Activated CD4-positive, alpha-beta T cell treated with anti-CD3 and anti-CD28 coated beads, Interleukin-2, amount 10 ng/mL, durations not matched to agents 24 days and 14 days (primary cell): ENCODE results near the gene WNT11. TPM values are rescaled to one million over a fixed set of nuclear protein-coding genes. Genes with fewer than 3 reads are reported as not detected.
"Not testable (repeated sequence)": the region's sequence is repeated elsewhere in the genome, so short reads cannot be mapped to it uniquely, and the experiment has no call there.

Experiments used
- DNase-seq: peaks from one replicate; pipeline ENCODE4 v3.0.0; 2022
- H3K27ac Mint-ChIP-seq: one replicate; pipeline ENCODE4 v1.8.0; 2022; ENCODE audit warnings: mild to moderate bottlenecking, mixed read lengths
- H3K27me3 Mint-ChIP-seq: one replicate; pipeline ENCODE4 v1.8.0; 2022; ENCODE audit warnings: mixed read lengths
- H3K36me3 Mint-ChIP-seq: one replicate; pipeline ENCODE4 v1.8.0; 2022; ENCODE audit warnings: low read depth, mild to moderate bottlenecking, mixed read lengths
- H3K4me1 Mint-ChIP-seq: one replicate; pipeline ENCODE4 v1.8.0; 2021; ENCODE audit warnings: mixed read lengths
- H3K4me3 Mint-ChIP-seq: one replicate; pipeline ENCODE4 v1.8.0; 2022; ENCODE audit warnings: mild to moderate bottlenecking, moderate library complexity, mixed read lengths
- H3K9me3 Mint-ChIP-seq: one replicate; pipeline ENCODE4 v1.8.0; 2021; ENCODE audit warnings: mixed read lengths
- intact Hi-C: fragments of 100-400 bp; cut with micrococcal nuclease; formaldehyde crosslinking; loops from one replicate; pipeline ENCODE4 v1.15.1; 2023
- total RNA-seq: library from RNA; stranded (reverse); gene quantifications from 2 replicates; pipeline ENCODE4 v1.2.3, GENCODE V29; 2022

The WNT11 gene
- total RNA-seq, 1 donor from 2014 or later = 1.2 TPM

DNA sequence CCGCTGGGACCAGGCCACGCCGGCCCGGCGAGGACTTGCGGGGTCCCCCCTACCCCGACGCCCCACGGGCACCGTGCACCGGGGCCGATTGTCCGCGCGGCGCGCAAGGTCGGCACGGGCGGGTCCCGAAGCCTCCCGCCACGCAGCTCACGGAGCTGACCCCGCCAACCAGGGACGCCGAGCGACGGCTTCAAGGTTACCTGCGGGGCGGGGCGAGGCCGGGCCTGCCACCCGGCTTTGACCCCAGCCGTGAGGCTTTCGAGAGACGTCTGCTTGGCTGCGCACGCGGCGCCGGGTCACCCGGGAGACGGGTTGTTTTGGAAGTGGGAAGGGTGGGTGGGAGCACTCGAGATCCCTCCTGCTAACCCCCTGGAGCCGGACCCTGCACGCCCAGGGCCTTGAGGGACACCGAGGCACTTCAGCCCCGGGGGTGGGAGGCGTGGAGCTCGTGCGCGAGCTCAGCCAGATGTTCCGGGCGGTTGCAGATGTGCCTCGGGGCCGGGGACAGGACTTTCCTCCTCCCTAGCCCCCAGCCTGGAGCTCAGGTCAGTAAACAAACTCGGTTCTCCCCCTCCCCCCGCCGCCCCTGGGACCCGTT, 3.2 kb upstream of the WNT11 start:
- Mint-ChIP-seq H3K27me3 (peaks cover 59% of the 10 kb centered on the region), H3K9me3 (no peaks in the 10 kb centered on the region), H3K36me3 (no peaks in the 10 kb centered on the region), H3K4me3 (peak overlapping the region; percentile 84), H3K4me1 (peaks cover 17% of the 10 kb centered on the region), H3K27ac (no peak overlapping the region)
- intact Hi-C loops = loop anchor here (2.0 to 5.0 kb wide), 4 partner anchors 171 to 468 kb away; partner anchors contain the start of genes GVQW3 and THAP12
- peak; percentile 78 for DNase-seq

DNA sequence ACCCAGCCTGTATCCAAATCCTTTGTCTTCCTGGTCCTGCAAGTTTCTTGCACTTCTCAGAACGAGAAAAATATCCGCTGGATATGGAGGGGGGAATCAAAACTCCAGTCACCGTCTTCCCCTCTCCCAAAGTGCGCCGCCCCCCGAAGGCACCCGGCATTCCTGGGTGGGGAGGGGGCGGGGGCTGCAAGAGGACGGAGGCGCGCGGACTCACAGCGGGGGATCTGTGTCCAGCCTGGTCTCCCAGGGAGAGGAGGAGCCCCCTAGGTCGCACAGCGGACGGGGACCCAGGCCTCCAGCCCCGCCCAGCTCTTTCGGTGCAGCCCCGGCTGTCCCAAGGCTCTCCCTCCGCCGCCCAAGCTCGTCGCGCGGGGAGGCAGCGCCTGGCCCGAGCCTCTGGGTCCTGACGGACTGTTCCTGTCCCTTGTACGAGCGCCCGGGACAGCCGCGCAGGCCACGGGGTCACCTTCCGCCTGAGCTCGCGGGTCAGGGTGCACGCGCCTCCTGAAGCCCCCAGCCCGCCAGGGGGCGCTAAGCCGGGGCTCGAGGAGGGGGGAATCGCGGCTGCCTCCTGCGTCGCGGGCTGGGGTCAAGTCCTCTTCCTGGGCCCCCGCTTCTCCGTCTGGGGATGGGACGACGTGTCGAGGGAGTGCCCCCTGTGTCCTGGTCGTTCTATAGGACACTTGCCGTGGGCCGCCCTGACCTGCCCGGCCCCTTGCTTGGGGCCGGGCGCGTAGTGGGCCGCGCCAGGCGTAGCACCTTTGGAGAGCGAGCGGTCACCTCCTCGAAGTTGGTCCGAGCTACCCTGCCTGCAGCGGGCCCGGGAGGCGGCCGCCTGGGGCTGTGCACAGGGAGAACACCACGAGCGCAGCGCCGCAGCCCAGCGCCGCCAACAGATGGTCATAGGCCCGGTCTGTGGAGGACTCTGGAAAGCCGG, 2.4 kb upstream of the WNT11 start:
- no peaks in the 10 kb centered on the region for H3K36me3 Mint-ChIP-seq
- no peak overlapping the region for H3K27ac Mint-ChIP-seq
- no peaks in the 10 kb centered on the region for H3K9me3 Mint-ChIP-seq
- intact Hi-C loops = loop anchor here (2.0 to 5.0 kb wide), 4 partner anchors 172 to 469 kb away; partner anchors contain the start of genes GVQW3 and THAP12
- peak; percentile 94 for DNase-seq
- H3K4me3 Mint-ChIP-seq = peak overlapping the region; percentile 84
- H3K27me3 Mint-ChIP-seq = peaks cover 64% of the 10 kb centered on the region
- H3K4me1 Mint-ChIP-seq = peaks cover 17% of the 10 kb centered on the region

DNA sequence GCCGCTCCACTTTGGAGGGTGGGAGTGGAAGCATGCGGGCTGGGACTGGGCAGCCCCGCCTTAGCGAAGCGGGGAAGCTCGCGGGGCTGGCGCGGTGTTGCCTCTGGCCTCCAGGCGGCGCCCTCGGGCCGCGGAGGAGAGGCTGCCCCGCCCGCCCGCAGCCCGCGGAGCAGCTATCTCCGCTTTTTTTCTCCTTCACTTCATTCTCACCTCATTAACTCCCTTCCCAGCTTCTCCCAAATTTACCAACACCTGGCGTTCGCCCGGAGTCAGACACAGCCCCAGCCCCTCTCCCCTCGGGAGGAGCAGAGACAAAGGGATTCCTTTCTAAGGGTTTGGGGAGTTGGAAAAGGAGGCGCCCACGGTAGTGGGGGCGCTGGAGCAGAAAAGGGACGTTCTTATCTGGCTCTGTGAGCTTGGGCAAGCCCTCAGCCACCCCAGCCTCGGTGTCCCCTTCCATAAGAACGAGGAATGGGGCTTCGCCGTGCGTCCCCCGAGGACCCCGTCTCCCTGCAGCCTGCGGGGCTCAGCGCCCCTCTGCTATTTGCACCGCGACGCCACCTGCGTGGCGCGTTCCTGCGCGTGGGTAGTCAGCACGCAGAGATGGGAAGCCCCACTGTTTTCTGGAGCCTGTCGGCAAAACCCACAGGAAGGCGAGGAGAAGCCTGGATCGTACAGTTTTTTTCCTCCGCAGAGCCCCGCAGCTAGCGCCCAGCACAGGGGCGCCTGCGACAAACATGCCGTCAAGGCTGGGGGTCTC, 1.5 kb upstream of the WNT11 start:
- H3K36me3 Mint-ChIP-seq = no peaks in the 10 kb centered on the region
- H3K27me3 Mint-ChIP-seq = peaks cover 58% of the 10 kb centered on the region
- DNase-seq = peak; percentile 95
- H3K9me3 Mint-ChIP-seq = no peaks in the 10 kb centered on the region
- intact Hi-C loops = loop anchor here (1.0 to 5.0 kb wide), 7 partner anchors 27 to 469 kb away; partner anchors contain the start of genes EMSY, GVQW3 and THAP12
- no peak overlapping the region for H3K27ac Mint-ChIP-seq
- peaks cover 17% of the 10 kb centered on the region for H3K4me1 Mint-ChIP-seq
- peak overlapping the region; percentile 84 for H3K4me3 Mint-ChIP-seq

DNA sequence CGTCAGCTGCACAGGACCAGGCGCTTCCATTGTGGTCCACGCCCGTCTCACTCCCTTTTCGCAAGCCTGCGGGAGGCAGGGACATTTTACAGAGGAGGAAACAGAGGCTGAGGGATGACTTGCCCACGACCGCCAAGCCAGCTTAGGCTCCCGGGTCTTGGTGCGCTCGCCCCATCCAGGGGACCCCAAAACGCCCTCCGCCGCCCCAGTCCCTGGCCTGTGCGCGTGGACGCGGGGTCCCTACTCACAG, 300 bp downstream of the WNT11 start:
- intact Hi-C loops = loop anchor here (2.0 to 5.0 kb wide), 4 partner anchors 216 to 471 kb away; partner anchors contain the start of gene EMSY
- no peaks in the 10 kb centered on the region for H3K9me3 Mint-ChIP-seq
- H3K4me1 Mint-ChIP-seq = peaks cover 17% of the 10 kb centered on the region
- peak overlapping the region; percentile 84 for H3K4me3 Mint-ChIP-seq
- no peak for DNase-seq
- no peak overlapping the region for H3K27ac Mint-ChIP-seq
- H3K27me3 Mint-ChIP-seq = peaks cover 40% of the 10 kb centered on the region
- no peaks in the 10 kb centered on the region for H3K36me3 Mint-ChIP-seq

DNA sequence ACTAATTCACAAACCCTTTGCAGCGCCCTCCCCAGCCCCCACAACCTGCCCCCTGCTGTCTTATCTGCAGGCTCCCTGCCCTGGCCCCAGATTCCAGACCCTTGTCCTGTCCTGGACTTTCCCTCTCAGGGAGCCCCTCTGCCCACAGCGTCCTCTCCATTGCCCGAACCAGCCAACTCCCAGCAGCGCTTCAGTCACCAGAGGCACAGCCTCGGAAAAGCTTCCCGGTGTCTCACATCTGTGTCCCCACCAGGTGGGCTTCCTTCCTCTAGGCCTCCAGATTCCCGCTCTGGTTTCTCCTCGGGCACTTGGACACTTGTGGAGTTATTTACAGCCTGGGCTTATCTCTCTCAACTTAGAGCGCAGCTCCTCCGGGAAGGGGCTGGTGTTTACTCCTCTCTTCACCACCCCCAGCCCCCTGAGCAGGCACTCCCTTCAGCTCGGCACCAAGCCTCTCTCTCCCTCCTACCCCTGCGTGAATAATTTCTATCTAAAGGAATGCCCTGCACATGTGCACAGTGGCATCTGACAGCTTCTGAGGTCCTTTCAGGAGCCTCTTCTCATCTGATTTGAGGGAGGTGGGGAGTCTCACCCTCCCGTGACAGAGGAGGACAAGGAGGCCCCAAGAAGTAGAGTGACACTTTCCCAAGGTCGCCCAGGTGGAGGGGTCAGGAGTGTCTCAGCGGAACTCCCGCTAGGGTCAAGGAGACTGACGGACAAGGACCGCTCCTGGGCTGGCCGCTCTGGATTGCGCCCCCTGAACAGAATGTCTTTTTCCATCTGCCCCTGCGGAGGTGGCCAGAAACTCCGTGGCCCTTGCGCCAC, 838 bp downstream of the WNT11 start:
- H3K4me1 Mint-ChIP-seq = peaks cover 15% of the 10 kb centered on the region
- peak overlapping the region; percentile 84 for H3K4me3 Mint-ChIP-seq
- H3K27me3 Mint-ChIP-seq = peaks cover 37% of the 10 kb centered on the region
- intact Hi-C loops = loop anchor here (2.0 to 5.0 kb wide), 4 partner anchors 217 to 472 kb away; partner anchors contain the start of gene EMSY
- DNase-seq = no peak
- no peaks in the 10 kb centered on the region for H3K9me3 Mint-ChIP-seq
- no peaks in the 10 kb centered on the region for H3K36me3 Mint-ChIP-seq
- H3K27ac Mint-ChIP-seq = no peak overlapping the region

DNA sequence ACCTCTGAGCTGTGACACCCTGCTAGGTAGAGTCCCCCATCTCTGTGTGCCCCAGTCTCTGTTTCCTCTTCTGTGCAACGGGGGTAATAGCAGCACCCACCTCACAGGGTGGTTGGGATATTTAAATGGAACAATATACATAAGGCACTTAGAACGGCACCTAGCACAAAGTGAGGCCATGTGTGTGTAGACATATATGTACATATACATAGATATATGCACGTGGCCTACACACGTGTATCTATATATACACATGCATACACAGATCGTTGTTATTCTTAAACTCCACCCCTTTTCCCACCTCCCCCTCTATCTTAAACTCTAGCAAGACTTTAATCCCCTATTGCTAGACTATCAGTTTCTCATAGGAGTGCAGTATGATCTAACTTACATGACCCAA, 2.4 kb downstream of the WNT11 start:
- Mint-ChIP-seq H3K27ac (no peak overlapping the region), H3K4me1 (peaks cover 15% of the 10 kb centered on the region), H3K4me3 (no peak overlapping the region), H3K36me3 (no peaks in the 10 kb centered on the region), H3K9me3 (no peaks in the 10 kb centered on the region), H3K27me3 (peaks cover 37% of the 10 kb centered on the region)
- intact Hi-C loops = no loop called here
- DNase-seq = no peak

DNA sequence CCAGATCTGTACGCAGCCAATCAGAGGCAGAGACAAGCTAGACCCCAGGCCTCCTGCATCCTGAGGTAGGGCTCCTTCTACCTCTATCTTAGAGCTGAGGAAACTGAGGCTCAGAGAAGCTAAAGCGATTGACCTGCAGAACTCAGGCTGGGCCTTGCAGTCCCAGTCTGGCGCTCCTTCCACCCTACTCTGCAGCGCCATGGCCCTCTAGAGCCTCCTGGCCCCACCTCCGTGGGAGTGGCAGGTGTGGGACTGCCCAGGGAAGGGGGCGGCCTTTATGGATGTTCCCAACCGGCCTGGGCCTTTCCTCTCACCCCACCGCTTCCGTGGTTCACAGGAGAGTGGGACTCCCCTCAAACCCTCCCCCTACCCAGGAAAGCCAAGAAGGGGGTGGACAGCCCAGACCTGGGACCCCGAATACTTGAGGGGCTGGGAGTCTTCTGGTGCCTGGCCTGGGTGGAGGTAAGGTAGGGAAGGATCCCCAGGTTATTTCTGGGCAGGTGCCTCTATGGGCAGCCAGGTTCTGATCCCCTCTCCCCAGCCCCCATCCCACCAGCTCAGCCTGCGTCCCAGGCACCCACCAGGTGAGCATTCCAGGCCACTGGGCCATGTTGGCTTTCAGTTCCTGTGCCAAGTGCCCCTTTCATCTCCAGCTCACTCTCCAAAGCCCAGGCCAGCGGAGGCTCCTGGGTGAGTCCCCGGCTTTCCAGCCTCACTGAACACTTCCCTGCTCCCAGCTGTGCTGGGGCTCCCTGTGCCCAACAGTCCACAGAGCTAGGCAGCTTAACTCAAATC, 3.0 kb downstream of the WNT11 start:
- intact Hi-C loops = no loop called here
- H3K27ac Mint-ChIP-seq = no peak overlapping the region
- DNase-seq = no peak
- H3K4me1 Mint-ChIP-seq = peaks cover 15% of the 10 kb centered on the region
- peaks cover 40% of the 10 kb centered on the region for H3K27me3 Mint-ChIP-seq
- H3K9me3 Mint-ChIP-seq = no peaks in the 10 kb centered on the region
- H3K36me3 Mint-ChIP-seq = no peaks in the 10 kb centered on the region
- H3K4me3 Mint-ChIP-seq = no peak overlapping the region

DNA sequence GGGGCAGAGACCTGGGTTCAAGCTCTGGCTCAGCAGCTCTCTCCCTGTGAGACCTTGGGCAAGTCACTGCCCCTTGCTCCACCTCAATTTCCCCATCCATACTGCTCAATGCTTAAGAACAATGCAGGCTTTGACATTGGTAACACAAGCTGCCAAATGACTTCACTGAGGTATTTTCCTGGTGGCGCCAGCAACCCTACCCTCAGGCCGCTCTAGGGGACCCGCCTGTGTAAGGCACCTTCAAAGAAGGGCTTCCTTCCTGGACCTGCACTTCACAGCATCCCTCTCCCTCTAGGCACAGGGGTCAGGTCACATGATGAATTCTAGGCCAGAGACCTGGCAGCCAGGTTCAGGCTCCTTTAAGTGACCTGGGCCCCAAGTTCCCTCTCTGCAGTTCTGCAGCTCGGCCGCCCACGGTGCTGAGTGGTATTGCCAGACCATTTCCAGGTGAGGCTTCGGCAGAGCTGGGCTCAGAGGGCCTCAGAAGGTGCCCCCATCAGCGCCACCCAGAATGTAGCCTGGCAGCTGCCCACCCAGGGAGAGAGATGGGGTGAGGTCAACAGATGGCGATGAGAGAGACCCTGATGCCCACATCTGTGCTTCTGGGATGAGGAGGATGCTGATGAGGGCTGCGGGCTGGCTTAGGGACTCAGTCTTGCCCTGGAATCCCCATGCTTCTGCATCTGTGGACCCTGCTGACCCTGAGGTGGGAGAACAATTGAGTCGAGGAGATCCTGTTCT, 4.5 kb downstream of the WNT11 start:
- no peak for DNase-seq
- no peaks in the 10 kb centered on the region for H3K9me3 Mint-ChIP-seq
- no peak overlapping the region for H3K27ac Mint-ChIP-seq
- intact Hi-C loops = no loop called here
- H3K27me3 Mint-ChIP-seq = peaks cover 32% of the 10 kb centered on the region
- H3K36me3 Mint-ChIP-seq = no peaks in the 10 kb centered on the region
- no peak overlapping the region for H3K4me3 Mint-ChIP-seq
- H3K4me1 Mint-ChIP-seq = peaks cover 8% of the 10 kb centered on the region

DNA sequence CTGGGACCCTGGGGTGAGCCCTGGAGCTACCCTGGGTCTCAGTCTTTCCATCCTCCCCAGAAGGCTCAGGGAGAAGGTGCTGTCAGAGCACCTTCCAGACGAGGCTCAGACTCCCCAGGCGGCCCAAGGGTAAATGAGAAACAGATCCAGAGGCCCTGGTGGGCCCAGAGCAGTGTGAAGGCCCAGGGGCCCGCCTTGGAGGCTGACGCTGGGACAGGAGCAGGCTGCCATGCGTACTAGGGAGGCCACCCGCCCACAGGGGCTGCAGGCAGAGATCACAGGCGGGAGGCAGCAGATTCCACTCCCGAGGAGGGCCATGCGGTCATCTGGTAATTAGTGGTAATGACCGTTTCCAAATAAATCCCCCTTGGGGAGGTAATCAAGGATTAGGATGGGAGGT, 5.2 kb downstream of the WNT11 start:
- H3K36me3 Mint-ChIP-seq = no peaks in the 10 kb centered on the region
- peaks cover 6% of the 10 kb centered on the region for H3K4me1 Mint-ChIP-seq
- DNase-seq = no peak
- no peak overlapping the region for H3K4me3 Mint-ChIP-seq
- intact Hi-C loops = no loop called here
- no peak overlapping the region for H3K27ac Mint-ChIP-seq
- H3K9me3 Mint-ChIP-seq = no peaks in the 10 kb centered on the region
- peaks cover 28% of the 10 kb centered on the region for H3K27me3 Mint-ChIP-seq

DNA sequence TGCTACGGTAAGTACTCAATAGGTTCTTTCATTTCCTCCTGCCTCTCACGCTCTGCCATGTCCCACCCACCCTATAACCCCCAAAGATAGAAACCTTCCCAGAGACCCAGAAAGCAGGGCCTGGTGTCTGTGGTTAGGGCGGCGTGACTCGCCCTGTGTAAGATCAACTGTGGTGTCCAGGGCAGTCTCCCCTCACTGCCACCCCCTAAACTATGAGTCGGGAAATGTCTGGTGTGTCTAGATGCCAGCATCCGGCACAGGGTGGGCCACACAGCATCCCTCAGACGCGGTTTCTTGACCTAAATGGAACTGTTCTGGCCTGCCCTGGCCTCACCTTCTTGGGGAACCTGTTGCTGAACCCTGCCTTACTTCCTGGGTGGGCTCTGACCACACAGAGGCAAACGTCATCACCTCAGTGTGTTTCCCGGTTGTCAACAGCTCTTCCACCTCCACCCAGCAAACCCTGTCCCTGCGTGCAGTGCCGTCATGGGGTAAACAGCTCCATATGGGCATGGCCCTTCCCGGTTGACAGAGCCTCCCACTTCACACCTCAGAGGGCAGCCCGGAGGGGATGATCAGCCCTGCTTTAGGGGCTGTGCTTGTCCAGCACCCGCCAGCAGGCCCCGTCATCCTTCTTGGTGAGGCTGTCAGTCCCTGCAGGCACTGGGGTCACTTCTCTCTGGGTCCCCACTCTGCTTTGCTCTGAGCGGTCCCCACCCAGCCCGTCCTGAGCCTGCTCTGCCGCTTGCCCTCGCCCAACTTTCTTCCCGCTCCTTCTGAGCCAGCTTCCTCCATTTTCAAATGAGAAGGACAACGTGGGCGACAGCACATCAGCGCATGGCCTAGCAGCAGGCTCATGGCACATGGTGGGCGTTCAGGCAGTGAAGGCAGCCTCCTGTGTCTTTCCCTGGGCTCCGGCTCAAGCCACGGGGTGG, 6.0 kb downstream of the WNT11 start:
- no peaks in the 10 kb centered on the region for H3K9me3 Mint-ChIP-seq
- no peaks in the 10 kb centered on the region for H3K4me1 Mint-ChIP-seq
- no peak overlapping the region for H3K27ac Mint-ChIP-seq
- H3K36me3 Mint-ChIP-seq = no peaks in the 10 kb centered on the region
- H3K27me3 Mint-ChIP-seq = peaks cover 20% of the 10 kb centered on the region
- no peak for DNase-seq
- no peak overlapping the region for H3K4me3 Mint-ChIP-seq
- intact Hi-C loops = no loop called here

DNA sequence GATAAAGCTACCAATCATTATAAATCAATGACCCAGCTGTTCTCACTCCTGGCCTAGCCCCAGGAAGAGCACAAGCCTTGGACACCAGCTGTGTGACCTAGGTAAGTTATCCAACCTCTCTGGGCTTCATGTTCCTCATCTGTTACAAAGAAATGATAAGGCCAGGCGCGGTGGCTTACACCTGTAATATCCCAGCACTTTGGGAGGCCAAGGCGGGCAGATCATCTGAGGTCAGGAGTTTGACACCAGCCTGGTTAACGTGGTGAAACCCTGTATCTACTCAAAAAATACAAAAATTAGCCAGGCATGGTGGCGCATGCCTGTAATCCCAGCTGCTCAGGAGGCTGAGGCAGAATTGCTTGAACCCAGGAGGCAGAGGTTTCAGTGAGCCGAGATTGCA, 7.6 kb downstream of the WNT11 start:
- H3K27me3 Mint-ChIP-seq, H3K9me3 Mint-ChIP-seq, intact Hi-C loops, H3K4me1 Mint-ChIP-seq, H3K27ac Mint-ChIP-seq, H3K4me3 Mint-ChIP-seq, H3K36me3 Mint-ChIP-seq, DNase-seq: not testable (repeated sequence)
